OCI-LY7 (cell line): ENCODE data around the gene SCN1B. TPM values are rescaled to one million over a fixed set of nuclear protein-coding genes. Genes with fewer than 3 reads are reported as not detected.
"Not testable (repeated sequence)": the region's sequence is repeated elsewhere in the genome, so short reads cannot be mapped to it uniquely, and the experiment has no call there.

Source experiments
- BruUV-seq: library from RNA; stranded (reverse); fragments of 400-500 nt; replicated peaks from 2 replicates; lab custom pipeline; 2021; lab: Mats Ljungman, UMichigan
- CTCF ChIA-PET: fragments of 300-600 bp; sonication (Branson Sonifier 250); formaldehyde crosslinking; loops from one replicate; lab custom pipeline; 2022; ENCODE audit warnings: antibody characterized with exemption; ENCODE audit not compliant: unreplicated experiment; lab: Charles Lee
- POLR2A ChIA-PET: fragments of 300-600 bp; sonication (Branson Sonifier 250); formaldehyde crosslinking; loops from one replicate; lab custom pipeline; 2022; ENCODE audit warnings: antibody characterized with exemption; lab: Charles Lee
- DNase-seq: peaks from one replicate; pipeline ENCODE4 v3.0.0-alpha.2; 2015; ENCODE audit warnings: low spot score
- H2AFZ ChIP-seq: fragments of 200-600 bp; sonication (generic), shearing (Covaris generic); 2 replicates; pipeline ENCODE4 v1.6.1; 2014; ENCODE audit warnings: mild to moderate bottlenecking, antibody characterized with exemption, low read length, moderate library complexity
- H3K27ac ChIP-seq: fragments of 200-600 bp; sonication (generic); 2 replicates; pipeline ENCODE4 v1.5.1; 2014; ENCODE audit warnings: mixed run types, low read depth, mild to moderate bottlenecking, moderate library complexity, low read length, inconsistent platforms; ENCODE audit not compliant: poor library complexity, severe bottlenecking
- H3K36me3 ChIP-seq: fragments of 200-600 bp; sonication (generic); 2 replicates; pipeline ENCODE4 v1.6.1; 2014; ENCODE audit warnings: mild to moderate bottlenecking, antibody characterized with exemption, low read length, moderate library complexity, mixed read lengths; ENCODE audit not compliant: insufficient read depth
- H3K4me1 ChIP-seq: fragments of 200-600 bp; sonication (generic); 2 replicates; pipeline ENCODE4 v1.5.1; 2014; ENCODE audit warnings: mild to moderate bottlenecking, low read length; ENCODE audit not compliant: insufficient read depth, poor library complexity, severe bottlenecking
- H3K4me2 ChIP-seq: fragments of 200-600 bp; sonication (generic); 2 replicates; pipeline ENCODE4 v1.6.1; 2014; ENCODE audit warnings: mild to moderate bottlenecking, low read length
- H3K4me3 ChIP-seq: fragments of 200-600 bp; sonication (generic); 2 replicates; pipeline ENCODE4 v1.5.1; 2014; ENCODE audit warnings: mild to moderate bottlenecking, low read depth, low read length; ENCODE audit not compliant: poor library complexity, severe bottlenecking
- H3K79me2 ChIP-seq: fragments of 200-600 bp; sonication (generic); 2 replicates; pipeline ENCODE4 v1.6.1; 2016; ENCODE audit warnings: low read depth, mild to moderate bottlenecking, low read length, moderate library complexity, mixed read lengths; ENCODE audit not compliant: insufficient read depth
- H3K9me2 ChIP-seq: fragments of 200-600 bp; sonication (generic); 2 replicates; pipeline ENCODE4 v1.6.1; 2016; ENCODE audit warnings: mild to moderate bottlenecking, low read length, mixed read lengths; ENCODE audit not compliant: insufficient read depth
- H3K9me3 ChIP-seq: fragments of 200-600 bp; sonication (generic); 2 replicates; pipeline ENCODE4 v1.6.1; 2014; ENCODE audit warnings: mild to moderate bottlenecking, mixed run types, low read length, mixed read lengths
- H4K20me1 ChIP-seq: fragments of 200-600 bp; sonication (generic); 2 replicates; pipeline ENCODE4 v1.6.1; 2014; ENCODE audit warnings: mild to moderate bottlenecking, antibody characterized with exemption, low read length, moderate library complexity, mixed read lengths; ENCODE audit not compliant: insufficient read depth
- EZH2phosphoT487 ChIP-seq: fragments of 200-600 bp; sonication (generic); IDR thresholded peaks from 2 replicates; pipeline ENCODE4 v1.6.1; 2018; ENCODE audit warnings: low read depth, borderline replicate concordance, mild to moderate bottlenecking, mixed run types, antibody characterized with exemption, low read length, moderate library complexity, mixed read lengths
- intact Hi-C: fragments of 100-400 bp; cut with micrococcal nuclease; formaldehyde crosslinking; loops from one replicate; pipeline ENCODE4 v1.10.0; 2022; ENCODE audit not compliant: unreplicated experiment
- total RNA-seq, 2 experiments: library from RNA; depleted of rRNA in 1 of 2; stranded (reverse); fragments of >200 nt in 1 of 2; shearing (Covaris generic) in 1 of 2; gene quantifications; 2 replicates each; pipeline ENCODE4 v1.2.3, GENCODE V29; 2014 to 2022
- TF ChIP-seq, protein P1 (sequence below): fragments of 200-600 bp; sonication (generic); conservative IDR thresholded peaks from 2 replicates; pipeline ENCODE4 v1.5.1; 2014; ENCODE audit warnings: mild to moderate bottlenecking, antibody characterized with exemption, low read length, moderate library complexity, mixed read lengths

SCN1B gene
- total RNA-seq, 2 experiments from 2014 or later = 0.41 to 3.1 TPM

DNA sequence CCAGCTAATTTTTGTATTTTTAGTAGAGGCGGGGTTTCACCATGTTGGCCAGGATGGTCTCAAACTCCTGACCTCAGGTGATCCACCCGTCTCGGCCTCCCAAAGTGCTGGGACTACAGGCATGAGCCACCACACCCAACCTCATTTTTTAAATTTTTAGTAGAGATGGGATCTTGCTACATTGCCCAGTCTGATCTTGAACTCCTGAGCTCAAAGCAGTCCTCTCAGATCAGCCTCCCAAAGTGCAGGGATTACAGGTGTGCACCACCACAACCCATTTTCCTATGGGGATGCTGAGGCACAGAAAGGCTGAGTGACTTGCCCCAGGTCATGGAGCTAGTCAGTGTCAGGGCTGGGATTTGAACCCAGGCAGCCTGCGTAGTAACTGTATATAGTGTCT lies 21.0 kb downstream of the SCN1B start:
- H4K20me1 ChIP-seq, DNase-seq, H3K36me3 ChIP-seq, H2AFZ ChIP-seq, intact Hi-C loops, H3K4me2 ChIP-seq, CTCF ChIA-PET, BruUV-seq, H3K9me3 ChIP-seq, H3K4me3 ChIP-seq, H3K79me2 ChIP-seq, H3K27ac ChIP-seq, H3K4me1 ChIP-seq, H3K9me2 ChIP-seq: not testable (repeated sequence)
- POLR2A ChIA-PET = interaction anchor here (0.7 kb wide), 1 partner anchor 401 kb away, joined by 4 read pairs; no protein-coding TSS in a partner anchor

DNA sequence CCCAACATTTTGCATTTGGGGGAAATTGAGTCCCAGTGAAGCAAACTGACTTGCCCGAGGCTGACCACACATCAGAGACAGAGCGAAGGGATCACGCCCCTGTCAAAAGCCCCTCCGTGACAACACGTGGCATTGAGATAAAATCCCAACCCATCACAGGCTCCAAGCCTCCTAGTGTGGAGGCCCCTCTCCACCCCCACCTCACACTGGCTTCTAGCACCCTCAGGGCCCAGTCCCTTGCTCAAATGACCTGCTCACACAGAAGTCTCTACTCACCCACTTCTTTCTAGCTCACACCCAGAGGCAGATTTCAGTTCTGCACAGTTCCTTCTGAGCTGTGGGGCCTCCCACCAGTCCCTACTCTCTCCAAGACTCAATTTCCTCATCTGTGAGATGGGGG lies 21.5 kb downstream of the SCN1B start:
- ChIA-PET POLR2A (no interaction called here), CTCF (interaction anchor here (0.7 kb wide), 1 partner anchor 84 kb away, joined by 4 read pairs; no protein-coding TSS in a partner anchor)

DNA sequence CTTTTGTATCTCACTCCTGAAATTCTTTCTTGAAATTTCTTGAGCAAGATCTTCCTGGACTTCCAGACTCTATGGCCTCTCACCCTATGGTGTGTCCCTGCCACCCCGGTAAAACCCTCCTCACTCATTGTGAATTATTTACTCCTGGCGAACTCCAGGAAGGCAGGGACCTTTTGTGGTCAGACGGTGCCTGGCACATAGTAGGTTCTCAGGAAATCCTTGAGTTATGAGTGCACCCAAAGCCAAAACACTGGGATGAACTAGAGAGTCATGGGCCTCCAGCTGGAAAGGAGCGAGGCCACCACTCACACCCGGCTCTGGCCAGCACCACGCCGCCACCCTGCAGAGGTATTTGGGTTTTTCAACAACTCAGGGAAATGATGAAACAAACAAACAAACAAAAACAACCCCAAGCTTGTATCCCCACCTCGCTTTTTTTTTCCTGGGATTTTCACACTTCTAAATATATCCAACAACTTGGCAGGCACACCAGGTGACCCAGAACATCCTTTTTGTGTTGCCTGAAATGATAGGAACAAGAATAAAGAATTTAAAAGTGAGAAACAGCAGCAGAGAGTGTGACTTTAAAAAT lies 22.4 kb downstream of the SCN1B start:
- TF ChIP-seq, protein P1, sequence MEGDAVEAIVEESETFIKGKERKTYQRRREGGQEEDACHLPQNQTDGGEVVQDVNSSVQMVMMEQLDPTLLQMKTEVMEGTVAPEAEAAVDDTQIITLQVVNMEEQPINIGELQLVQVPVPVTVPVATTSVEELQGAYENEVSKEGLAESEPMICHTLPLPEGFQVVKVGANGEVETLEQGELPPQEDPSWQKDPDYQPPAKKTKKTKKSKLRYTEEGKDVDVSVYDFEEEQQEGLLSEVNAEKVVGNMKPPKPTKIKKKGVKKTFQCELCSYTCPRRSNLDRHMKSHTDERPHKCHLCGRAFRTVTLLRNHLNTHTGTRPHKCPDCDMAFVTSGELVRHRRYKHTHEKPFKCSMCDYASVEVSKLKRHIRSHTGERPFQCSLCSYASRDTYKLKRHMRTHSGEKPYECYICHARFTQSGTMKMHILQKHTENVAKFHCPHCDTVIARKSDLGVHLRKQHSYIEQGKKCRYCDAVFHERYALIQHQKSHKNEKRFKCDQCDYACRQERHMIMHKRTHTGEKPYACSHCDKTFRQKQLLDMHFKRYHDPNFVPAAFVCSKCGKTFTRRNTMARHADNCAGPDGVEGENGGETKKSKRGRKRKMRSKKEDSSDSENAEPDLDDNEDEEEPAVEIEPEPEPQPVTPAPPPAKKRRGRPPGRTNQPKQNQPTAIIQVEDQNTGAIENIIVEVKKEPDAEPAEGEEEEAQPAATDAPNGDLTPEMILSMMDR = no peak
- no peak for TF ChIP-seq EZH2phosphoT487
- no peaks in the 10 kb centered on the region for H4K20me1 ChIP-seq
- BruUV-seq = no TSS peak
- DNase-seq = no peak
- ChIA-PET CTCF (no interaction called here), POLR2A (interaction anchor here (0.6 kb wide), 1 partner anchor 89 kb away, joined by 4 read pairs; no protein-coding TSS in a partner anchor)
- H3K9me2 ChIP-seq = no peaks in the 10 kb centered on the region
- H3K4me2 ChIP-seq = no peak overlapping the region
- intact Hi-C loops = no loop called here
- no peak overlapping the region for H3K27ac ChIP-seq
- H3K9me3 ChIP-seq = no peaks in the 10 kb centered on the region
- H3K79me2 ChIP-seq = no peaks in the 10 kb centered on the region
- peaks cover 14% of the 10 kb centered on the region for H3K4me1 ChIP-seq
- no peaks in the 10 kb centered on the region for H3K36me3 ChIP-seq
- no peak overlapping the region for H2AFZ ChIP-seq
- no peak overlapping the region for H3K4me3 ChIP-seq

More for the DNA sequence above, 21.5 kb downstream of the SCN1B start:
- intact Hi-C loops = no loop called here
- Histone ChIP-seq H3K4me1 (peaks cover 14% of the 10 kb centered on the region), H4K20me1 (no peaks in the 10 kb centered on the region), H3K79me2 (no peaks in the 10 kb centered on the region), H3K27ac (no peak overlapping the region), H3K9me3 (no peaks in the 10 kb centered on the region), H3K4me2 (no peak overlapping the region), H3K4me3 (no peak overlapping the region), H3K9me2 (no peaks in the 10 kb centered on the region), H3K36me3 (no peaks in the 10 kb centered on the region), H2AFZ (no peak overlapping the region)
- no TSS peak for BruUV-seq
- no peak for TF ChIP-seq EZH2phosphoT487
- TF ChIP-seq, protein P1 = no peak
- DNase-seq = no peak
